ENCODE results near the gene FOXD1. TPM values are rescaled to one million over a fixed set of nuclear protein-coding genes. Genes with fewer than 3 reads are reported as not detected.
A peak's percentile ranks its signal among the peaks of the same experiment; 100 is the strongest.

FOXD1 gene
- total RNA-seq, 1 donor from 2014 or later = not detected

- ATAC-seq (ENCODE audit: poor library complexity) (no peak), DNase-seq (no peak)
- intact Hi-C loops (cut with DNase I) = no loop called here
Measured at GRCh38 chr5:73444499-73445438, 3.8 kb downstream of the FOXD1 start.

GRCh38 chr5:73443829-73444498, 4.6 kb downstream of the FOXD1 start:
- ATAC-seq (ENCODE audit: poor library complexity) (no peak), DNase-seq (peak; percentile 34)
- intact Hi-C loops (cut with DNase I) = no loop called here

- intact Hi-C loops (cut with DNase I) = no loop called here
- no peak for ATAC-seq (ENCODE audit: poor library complexity)
- DNase-seq = no peak
Measured at GRCh38 chr5:73442996-73443627, 5.5 kb downstream of the FOXD1 start.

- ATAC-seq (ENCODE audit: poor library complexity) (no peak), DNase-seq (no peak)
- intact Hi-C loops (cut with DNase I) = no loop called here
Measured at GRCh38 chr5:73442231-73442811, 6.3 kb downstream of the FOXD1 start.

GRCh38 chr5:73441378-73441777, 7.2 kb downstream of the FOXD1 start:
- ATAC-seq (ENCODE audit: poor library complexity) = no peak

GRCh38 chr5:73440262-73440661, 8.3 kb downstream of the FOXD1 start:
- DNase-seq = no peak
- no peak for ATAC-seq (ENCODE audit: poor library complexity)
- intact Hi-C loops (cut with DNase I) = no loop called here

More at GRCh38 chr5:73441378-73441777, 7.2 kb downstream of the FOXD1 start:
- intact Hi-C loops (cut with DNase I) = no loop called here
- DNase-seq = no peak

GRCh38 chr5:73438645-73439470, 9.7 kb downstream of the FOXD1 start:
- no peak for ATAC-seq (ENCODE audit: poor library complexity)
- intact Hi-C loops (cut with DNase I) = no loop called here

GRCh38 chr5:73437777-73438644, 10.6 kb downstream of the FOXD1 start:
- intact Hi-C loops (cut with DNase I) = no loop called here
- DNase-seq (no peak), ATAC-seq (ENCODE audit: poor library complexity) (no peak)

More at GRCh38 chr5:73438645-73439470, 9.7 kb downstream of the FOXD1 start:
- no peak for DNase-seq

- intact Hi-C loops (cut with DNase I) = no loop called here
- ATAC-seq (ENCODE audit: poor library complexity) (peak; percentile 34), DNase-seq (no peak)
Measured at GRCh38 chr5:73437101-73437776, 11.3 kb downstream of the FOXD1 start.

GRCh38 chr5:73436535-73437100, 12.0 kb downstream of the FOXD1 start:
- peak; percentile 15 for ATAC-seq (ENCODE audit: poor library complexity)
- intact Hi-C loops (cut with DNase I) = no loop called here
- DNase-seq = no peak

- intact Hi-C loops (cut with DNase I) = no loop called here
Measured at GRCh38 chr5:73435759-73436534, 12.6 kb downstream of the FOXD1 start.

GRCh38 chr5:73434907-73435306, 13.7 kb downstream of the FOXD1 start:
- DNase-seq (no peak), ATAC-seq (ENCODE audit: poor library complexity) (no peak)
- intact Hi-C loops (cut with DNase I) = no loop called here

More at GRCh38 chr5:73435759-73436534, 12.6 kb downstream of the FOXD1 start:
- no peak for DNase-seq
- ATAC-seq (ENCODE audit: poor library complexity) = no peak

GRCh38 chr5:73434461-73434860, 14.1 kb downstream of the FOXD1 start:
- DNase-seq = no peak
- intact Hi-C loops (cut with DNase I) = no loop called here

GRCh38 chr5:73433982-73434342, 14.6 kb downstream of the FOXD1 start:
- DNase-seq = no peak
- intact Hi-C loops (cut with DNase I) = no loop called here
- ATAC-seq (ENCODE audit: poor library complexity) = no peak

More at GRCh38 chr5:73434461-73434860, 14.1 kb downstream of the FOXD1 start:
- no peak for ATAC-seq (ENCODE audit: poor library complexity)

GRCh38 chr5:73433272-73433981, 15.2 kb downstream of the FOXD1 start:
- no peak for DNase-seq
- intact Hi-C loops (cut with DNase I) = no loop called here

More at GRCh38 chr5:73433272-73433981, 15.2 kb downstream of the FOXD1 start:
- ATAC-seq (ENCODE audit: poor library complexity) = no peak
